Osteocyte (in vitro differentiated cells): Measurements from ENCODE around the gene RFC1. TPM values are rescaled to one million over a fixed set of nuclear protein-coding genes. Genes with fewer than 3 reads are reported as not detected.
"Not testable (repeated sequence)": the region's sequence is repeated elsewhere in the genome, so short reads cannot be mapped to it uniquely, and the experiment has no call there.

Source experiments
- DNase-seq: peaks from one replicate; pipeline ENCODE4 v3.0.0; 2021; ENCODE audit warnings: mixed read lengths; ENCODE audit not compliant: unreplicated experiment; ENCODE audit errors: extremely low spot score
- H3K27ac Mint-ChIP-seq: one replicate; pipeline ENCODE4 v1.8.0; 2021; ENCODE audit warnings: mild to moderate bottlenecking, mixed read lengths; ENCODE audit not compliant: unreplicated experiment
- H3K27me3 Mint-ChIP-seq: one replicate; pipeline ENCODE4 v1.8.0; 2021; ENCODE audit warnings: mixed read lengths; ENCODE audit not compliant: unreplicated experiment
- H3K36me3 Mint-ChIP-seq: one replicate; pipeline ENCODE4 v1.8.0; 2021; ENCODE audit warnings: mixed read lengths; ENCODE audit not compliant: unreplicated experiment
- H3K4me1 Mint-ChIP-seq: one replicate; pipeline ENCODE4 v1.8.0; 2021; ENCODE audit warnings: mixed read lengths; ENCODE audit not compliant: unreplicated experiment
- H3K4me3 Mint-ChIP-seq: one replicate; pipeline ENCODE4 v1.8.0; 2021; ENCODE audit warnings: mild to moderate bottlenecking, moderate library complexity, mixed read lengths; ENCODE audit not compliant: unreplicated experiment
- H3K9me3 Mint-ChIP-seq: one replicate; pipeline ENCODE4 v1.8.0; 2021; ENCODE audit warnings: mixed read lengths; ENCODE audit not compliant: unreplicated experiment
- total RNA-seq: library from RNA; stranded (reverse); gene quantifications from 2 replicates; pipeline ENCODE4 v1.2.1, GENCODE V29; 2021
- TF ChIP-seq, protein P1 (sequence below): fragments of 200-600 bp; sonication (generic); IDR thresholded peaks from 2 replicates; pipeline ENCODE4 v1.5.0; 2021; ENCODE audit warnings: antibody characterized with exemption, mild to moderate bottlenecking, moderate library complexity

RFC1 gene
- total RNA-seq, 1 donor from 2014 or later, result 48.8 TPM

DNA sequence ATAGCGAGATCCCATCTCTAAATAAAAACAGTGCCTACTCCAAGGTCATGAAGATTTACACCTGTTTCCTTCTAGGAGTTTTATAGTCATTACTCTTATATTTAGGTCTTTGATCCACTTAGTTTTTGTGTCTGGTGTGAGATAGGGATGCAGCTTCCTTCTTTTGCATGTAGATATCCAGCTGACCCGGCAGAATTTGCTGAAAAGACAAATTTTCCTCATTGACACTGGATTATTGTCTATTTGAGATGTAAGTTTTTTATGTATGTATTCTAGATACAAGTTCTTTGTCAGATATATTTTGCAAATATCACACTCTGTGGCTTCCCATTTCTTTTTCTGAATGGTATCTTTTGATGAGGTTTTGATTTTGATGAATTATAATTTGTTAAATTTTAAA is 85.4 kb downstream of the RFC1 start:
- no peaks in the 10 kb centered on the region for H3K27me3 Mint-ChIP-seq
- no peak overlapping the region for H3K27ac Mint-ChIP-seq
- H3K9me3 Mint-ChIP-seq, result no peaks in the 10 kb centered on the region
- no peak for DNase-seq
- H3K4me1 Mint-ChIP-seq, result peaks cover 3% of the 10 kb centered on the region
- H3K36me3 Mint-ChIP-seq, result peaks cover 52% of the 10 kb centered on the region
- H3K4me3 Mint-ChIP-seq, result no peak overlapping the region
- TF ChIP-seq, protein P1, sequence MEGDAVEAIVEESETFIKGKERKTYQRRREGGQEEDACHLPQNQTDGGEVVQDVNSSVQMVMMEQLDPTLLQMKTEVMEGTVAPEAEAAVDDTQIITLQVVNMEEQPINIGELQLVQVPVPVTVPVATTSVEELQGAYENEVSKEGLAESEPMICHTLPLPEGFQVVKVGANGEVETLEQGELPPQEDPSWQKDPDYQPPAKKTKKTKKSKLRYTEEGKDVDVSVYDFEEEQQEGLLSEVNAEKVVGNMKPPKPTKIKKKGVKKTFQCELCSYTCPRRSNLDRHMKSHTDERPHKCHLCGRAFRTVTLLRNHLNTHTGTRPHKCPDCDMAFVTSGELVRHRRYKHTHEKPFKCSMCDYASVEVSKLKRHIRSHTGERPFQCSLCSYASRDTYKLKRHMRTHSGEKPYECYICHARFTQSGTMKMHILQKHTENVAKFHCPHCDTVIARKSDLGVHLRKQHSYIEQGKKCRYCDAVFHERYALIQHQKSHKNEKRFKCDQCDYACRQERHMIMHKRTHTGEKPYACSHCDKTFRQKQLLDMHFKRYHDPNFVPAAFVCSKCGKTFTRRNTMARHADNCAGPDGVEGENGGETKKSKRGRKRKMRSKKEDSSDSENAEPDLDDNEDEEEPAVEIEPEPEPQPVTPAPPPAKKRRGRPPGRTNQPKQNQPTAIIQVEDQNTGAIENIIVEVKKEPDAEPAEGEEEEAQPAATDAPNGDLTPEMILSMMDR, result no peak

DNA sequence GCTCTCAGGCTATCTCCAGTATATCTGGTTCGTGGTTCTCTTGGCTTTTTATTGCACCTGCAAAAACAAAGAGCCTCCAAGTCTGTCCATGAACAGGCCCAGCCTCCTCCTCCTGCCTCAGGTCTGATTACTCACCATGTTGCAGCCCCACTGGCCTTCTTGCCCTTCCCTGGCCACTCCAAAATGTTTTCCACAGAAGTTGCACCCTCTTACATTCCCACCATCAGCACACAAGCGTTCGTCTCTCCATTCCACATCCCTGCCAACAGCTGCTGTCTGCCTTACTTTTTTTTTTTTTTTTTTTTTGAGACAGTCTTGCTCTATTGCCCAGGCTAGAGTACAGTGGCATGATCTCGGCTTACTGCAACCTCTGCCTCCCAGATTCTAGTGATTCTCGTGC is 86.7 kb downstream of the RFC1 start:
- Mint-ChIP-seq H3K27ac (no peak overlapping the region), H3K4me3 (no peak overlapping the region), H3K4me1 (no peaks in the 10 kb centered on the region), H3K9me3 (no peaks in the 10 kb centered on the region), H3K27me3 (no peaks in the 10 kb centered on the region), H3K36me3 (peaks cover 56% of the 10 kb centered on the region)
- TF ChIP-seq, protein P1, result no peak
- no peak for DNase-seq

DNA sequence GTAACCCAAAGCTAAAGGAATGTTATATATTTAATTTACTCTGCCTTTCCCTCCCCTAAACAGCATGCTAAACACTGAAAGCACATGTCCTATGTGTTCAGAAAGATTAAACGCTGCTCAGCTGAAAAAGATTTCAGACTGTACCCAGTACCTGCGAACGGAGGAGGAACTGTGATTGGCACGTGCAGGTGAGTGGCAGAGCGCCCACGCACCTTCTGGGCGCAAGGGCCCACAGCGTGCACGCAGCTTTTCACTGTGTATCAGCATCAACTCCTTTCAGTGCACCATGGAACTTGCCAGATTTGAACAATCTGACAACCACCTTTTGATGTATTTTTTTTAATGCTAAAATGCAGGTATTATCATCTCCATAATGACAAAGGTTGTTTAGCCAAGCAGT is 87.7 kb downstream of the RFC1 start:
- Mint-ChIP-seq H3K27ac (no peak overlapping the region), H3K36me3 (peaks cover 60% of the 10 kb centered on the region), H3K27me3 (no peaks in the 10 kb centered on the region), H3K4me1 (no peaks in the 10 kb centered on the region), H3K4me3 (no peak overlapping the region), H3K9me3 (no peaks in the 10 kb centered on the region)
- no peak for DNase-seq
- TF ChIP-seq, protein P1, result no peak

DNA sequence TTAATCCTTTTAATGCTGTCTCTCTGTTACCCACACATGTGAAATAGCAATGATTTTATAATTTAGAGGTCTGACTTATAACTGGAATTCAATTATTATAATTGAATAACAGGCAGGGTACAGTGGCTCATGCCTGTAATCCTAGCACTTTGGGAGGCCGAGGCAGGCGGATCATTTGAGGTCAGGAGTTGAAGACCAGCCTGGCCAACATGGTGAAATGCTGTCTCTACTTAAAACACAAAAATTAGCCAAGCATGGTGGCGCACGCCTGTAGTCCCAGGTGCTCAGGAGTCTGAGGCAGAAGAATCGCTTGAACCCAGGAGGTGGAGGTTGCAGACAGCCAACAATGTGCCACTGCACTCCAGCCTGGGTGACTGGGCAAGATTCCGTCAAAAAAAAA is 88.5 kb downstream of the RFC1 start:
- not testable (repeated sequence) for H3K4me1 Mint-ChIP-seq, H3K4me3 Mint-ChIP-seq, H3K27ac Mint-ChIP-seq, DNase-seq, H3K9me3 Mint-ChIP-seq, H3K27me3 Mint-ChIP-seq
- peaks cover 60% of the 10 kb centered on the region for H3K36me3 Mint-ChIP-seq

DNA sequence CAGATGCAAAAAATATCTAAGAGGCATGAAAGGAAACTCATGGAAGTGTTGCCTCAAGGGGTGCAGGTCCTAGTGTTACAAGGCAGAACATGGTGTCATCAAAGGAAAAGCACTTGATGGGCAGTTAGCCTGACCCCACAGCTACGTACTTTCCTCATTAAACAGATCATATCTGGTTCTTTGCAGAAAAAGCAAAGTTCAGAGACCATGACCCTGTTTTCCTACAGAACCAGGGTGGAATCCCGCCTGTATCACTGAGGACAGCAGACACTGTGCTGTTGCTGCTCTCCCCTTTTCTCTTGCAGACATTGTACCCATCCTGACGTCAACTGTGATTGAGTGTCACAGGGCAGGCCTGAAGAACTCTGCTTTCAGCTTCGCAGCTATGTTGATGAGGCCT is 91.7 kb downstream of the RFC1 start:
- DNase-seq, result no peak
- H3K4me3 Mint-ChIP-seq, result no peak overlapping the region
- no peaks in the 10 kb centered on the region for H3K4me1 Mint-ChIP-seq
- H3K27ac Mint-ChIP-seq, result no peak overlapping the region
- no peaks in the 10 kb centered on the region for H3K9me3 Mint-ChIP-seq
- no peaks in the 10 kb centered on the region for H3K27me3 Mint-ChIP-seq
- peaks cover 63% of the 10 kb centered on the region for H3K36me3 Mint-ChIP-seq
- TF ChIP-seq, protein P1, result no peak

DNA sequence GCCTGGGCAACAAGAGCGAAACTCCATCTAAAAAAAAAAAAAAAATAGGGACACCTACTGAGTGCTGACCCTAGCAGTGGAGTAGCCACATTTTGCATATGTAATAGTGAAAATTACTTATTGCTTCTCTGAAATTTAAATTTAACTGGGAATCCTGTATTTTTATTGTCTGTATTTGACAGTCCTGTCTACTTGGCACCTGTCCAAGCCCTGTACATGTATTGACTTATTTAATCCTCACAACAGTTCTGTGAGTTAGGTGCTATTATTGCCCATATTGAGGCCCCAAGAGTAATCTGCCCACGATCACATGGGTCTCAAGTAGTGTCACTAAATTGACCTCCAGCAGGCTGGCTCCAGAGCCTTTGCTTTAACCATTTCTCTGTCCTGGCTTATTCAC is 102.3 kb downstream of the RFC1 start:
- TF ChIP-seq, protein P1, result no peak
- H3K9me3 Mint-ChIP-seq, result peaks cover 3% of the 10 kb centered on the region
- no peak overlapping the region for H3K4me3 Mint-ChIP-seq
- H3K27ac Mint-ChIP-seq, result no peak overlapping the region
- H3K4me1 Mint-ChIP-seq, result peaks cover 12% of the 10 kb centered on the region
- H3K36me3 Mint-ChIP-seq, result peaks cover 48% of the 10 kb centered on the region
- no peak for DNase-seq
- no peaks in the 10 kb centered on the region for H3K27me3 Mint-ChIP-seq
